Measurements from ENCODE around the gene AGR2.
"Not testable (repeated sequence)": the region's sequence is repeated elsewhere in the genome, so short reads cannot be mapped to it uniquely, and the experiment has no call there.

Gene AGR2

DNA sequence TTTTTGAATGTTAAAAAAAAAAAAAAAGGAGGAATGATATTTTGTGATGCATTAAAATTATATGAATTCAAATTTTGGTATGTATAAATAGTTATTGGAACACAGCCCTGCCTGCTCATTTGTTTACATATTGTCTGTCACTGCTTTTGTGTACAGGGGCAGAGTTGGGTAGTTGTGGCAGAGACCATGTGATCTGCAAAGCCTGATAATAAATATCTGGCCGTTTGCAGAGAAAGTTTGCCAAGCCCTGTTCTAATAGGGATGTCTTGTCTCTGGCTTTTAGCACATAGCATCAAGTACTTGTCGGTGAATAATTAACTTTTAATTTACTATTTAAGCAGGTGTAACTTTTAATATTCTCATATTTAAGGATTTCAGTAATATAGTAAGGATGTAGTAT, 31.5 kb downstream of the AGR2 start:
- no peak for DNase-seq

DNA sequence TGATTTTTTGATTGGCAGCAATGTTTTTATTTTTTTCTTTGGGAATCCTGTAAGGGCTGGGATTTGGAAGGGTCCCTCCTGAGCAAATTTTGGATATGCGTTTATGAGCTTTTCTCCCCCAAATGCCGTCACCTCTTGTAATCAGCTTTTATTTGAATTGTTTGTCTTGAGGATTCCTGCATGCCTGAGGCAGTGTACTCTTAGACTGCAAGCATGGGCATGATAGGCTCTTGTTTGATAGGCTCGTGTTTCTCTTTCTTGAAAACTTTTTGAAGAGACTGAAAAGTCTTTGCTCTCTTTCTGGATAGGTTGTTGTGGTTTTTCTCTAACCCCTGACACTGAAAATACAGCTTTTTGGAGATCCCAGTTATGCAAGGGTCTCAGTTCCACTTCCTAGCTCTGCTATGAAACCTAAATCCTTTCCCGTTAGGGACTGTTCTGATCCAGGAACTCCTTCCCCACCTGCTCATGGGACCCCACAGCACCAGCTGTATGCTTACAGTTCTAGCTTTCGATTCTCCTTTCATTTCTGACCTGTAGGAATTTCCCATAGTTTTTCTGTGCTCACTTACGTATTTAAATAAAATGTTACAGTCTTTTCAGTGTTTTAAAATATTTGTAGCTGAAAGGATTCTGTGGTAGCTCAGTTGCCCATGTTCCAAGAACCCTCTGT, 34.0 kb downstream of the AGR2 start:
- no peak for DNase-seq

DNA sequence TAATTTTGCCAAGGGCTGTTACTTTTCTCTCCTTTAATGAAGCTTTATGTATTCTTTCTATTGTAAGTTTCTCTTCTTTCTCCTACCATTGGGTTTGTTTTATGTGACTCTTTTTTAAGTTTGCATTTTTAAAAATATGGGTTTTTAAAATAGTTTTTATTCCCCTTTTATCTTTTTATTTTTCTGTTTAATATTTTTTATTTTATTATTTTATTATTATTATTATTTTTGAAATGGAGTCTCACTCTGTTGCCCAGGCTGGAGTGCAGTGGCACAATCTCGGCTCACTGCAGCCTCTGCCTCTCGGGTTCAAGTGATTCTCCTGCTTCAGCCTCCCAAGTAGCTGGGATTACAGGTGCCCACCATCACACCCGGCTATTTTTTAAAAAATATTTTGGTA, 34.8 kb downstream of the AGR2 start:
- not testable (repeated sequence) for DNase-seq

DNA sequence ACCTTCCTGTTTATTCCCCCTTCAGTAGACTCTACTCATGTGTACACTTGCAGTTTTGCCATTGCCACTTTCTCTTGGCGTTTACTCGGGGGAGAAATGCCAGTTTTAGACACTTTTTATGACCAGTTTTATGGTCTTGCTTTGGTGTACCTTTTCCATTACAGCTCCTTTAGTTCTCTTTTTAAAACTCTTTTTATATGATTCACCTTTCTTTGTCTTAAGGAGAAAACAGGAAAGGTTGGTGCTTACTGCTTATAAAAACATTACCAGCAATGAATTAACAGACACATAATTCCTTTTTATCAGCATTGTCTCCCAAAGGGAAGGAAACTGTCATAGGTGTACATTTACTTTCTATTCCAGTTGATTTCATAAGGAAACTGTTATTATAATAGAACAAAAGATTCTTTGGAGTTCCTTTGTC, 39.4 kb downstream of the AGR2 start:
- DNase-seq = no peak

DNA sequence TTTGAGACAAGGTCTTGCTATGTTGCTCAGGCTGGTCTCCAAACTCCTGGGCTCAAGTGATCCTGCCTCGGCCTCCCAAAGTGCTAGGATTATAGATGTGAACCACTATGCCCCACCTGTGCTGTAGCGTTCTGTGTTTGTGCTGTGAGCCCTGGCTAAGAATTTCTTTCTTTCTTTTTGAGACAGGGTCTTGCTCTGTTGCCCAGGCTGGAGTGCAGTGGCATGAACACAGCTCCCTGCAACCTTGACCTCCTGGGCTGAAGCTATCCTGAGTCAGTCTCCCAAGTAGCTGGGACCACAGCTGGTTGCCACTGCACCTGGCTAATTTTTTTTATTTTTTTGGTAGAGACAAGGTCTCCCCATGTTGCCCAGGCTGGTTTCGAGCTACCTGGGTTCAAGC, 39.9 kb downstream of the AGR2 start:
- DNase-seq = no peak

GRCh38 chr7:16762177-16762576, 42.6 kb downstream of the AGR2 start:
- DNase-seq = no peak

- DNase-seq = no peak
These were observed 45.0 kb downstream of the AGR2 start for GRCh38 chr7:16759840-16760239.

DNA sequence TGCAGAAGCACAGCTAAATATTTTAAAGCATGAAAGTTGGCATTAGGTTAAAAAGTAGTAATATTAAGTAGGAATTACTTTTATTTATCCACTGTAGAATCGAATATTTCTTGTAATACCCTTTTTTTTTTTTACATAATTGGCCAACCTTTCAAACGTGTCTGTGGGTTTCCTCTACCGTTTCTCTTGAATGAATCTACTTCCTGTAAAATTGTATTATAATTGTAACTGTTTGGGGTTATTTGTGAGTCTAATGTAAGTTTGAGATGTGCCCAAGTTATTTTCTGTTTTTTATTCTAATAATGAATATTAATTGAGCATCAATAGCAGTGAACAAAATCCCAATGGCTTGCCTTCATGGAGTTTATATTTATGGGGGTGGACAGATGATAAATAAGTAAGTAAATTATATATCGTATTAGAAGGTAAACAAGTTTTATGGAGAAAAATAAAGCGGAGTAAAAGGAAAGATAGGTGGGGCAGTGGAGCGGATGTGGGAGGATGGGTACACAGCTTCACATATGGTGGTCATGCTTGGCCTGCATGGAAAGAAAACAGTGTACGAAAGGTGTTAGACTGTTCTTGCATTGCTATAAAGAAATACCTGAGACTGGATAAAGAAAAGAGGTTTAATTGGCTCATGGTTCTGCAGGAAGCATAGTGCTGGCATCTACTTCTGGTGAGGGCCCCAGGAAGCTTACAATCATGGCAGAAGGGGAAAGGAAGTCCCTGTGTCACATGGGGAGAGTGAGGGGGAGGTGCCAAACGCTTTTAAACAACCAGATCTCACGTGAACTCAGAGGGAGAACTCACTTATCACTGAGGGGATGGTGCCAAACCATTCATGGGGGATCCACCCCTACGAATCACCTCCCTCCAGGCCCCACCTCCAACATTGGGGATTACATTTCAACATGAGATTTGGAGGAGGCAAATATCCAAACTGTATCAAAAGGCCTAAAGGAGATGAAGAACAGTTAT, 45.9 kb downstream of the AGR2 start:
- DNase-seq = no peak

- no peak for DNase-seq
These were observed 46.8 kb downstream of the AGR2 start for GRCh38 chr7:16758036-16758435.

DNA sequence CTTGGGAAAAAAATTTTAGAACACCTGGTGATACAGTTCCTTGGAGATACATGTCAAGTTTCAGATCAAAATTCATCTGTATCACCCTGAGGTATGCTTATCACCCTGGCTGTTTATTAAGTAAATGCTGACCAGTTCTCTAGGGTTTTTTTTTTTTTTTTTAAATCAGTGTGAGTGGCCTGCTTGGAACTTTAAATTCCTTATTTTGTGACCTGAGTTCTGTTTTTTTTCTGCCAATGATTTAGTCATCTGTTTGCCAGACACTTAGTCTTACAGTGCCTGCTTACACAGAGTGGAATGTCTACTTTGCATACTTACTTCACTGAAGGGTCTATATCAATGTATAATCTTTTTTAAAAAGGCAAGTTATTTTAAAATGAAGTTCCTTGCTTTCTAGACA, 49.4 kb downstream of the AGR2 start:
- no peak for DNase-seq

DNA sequence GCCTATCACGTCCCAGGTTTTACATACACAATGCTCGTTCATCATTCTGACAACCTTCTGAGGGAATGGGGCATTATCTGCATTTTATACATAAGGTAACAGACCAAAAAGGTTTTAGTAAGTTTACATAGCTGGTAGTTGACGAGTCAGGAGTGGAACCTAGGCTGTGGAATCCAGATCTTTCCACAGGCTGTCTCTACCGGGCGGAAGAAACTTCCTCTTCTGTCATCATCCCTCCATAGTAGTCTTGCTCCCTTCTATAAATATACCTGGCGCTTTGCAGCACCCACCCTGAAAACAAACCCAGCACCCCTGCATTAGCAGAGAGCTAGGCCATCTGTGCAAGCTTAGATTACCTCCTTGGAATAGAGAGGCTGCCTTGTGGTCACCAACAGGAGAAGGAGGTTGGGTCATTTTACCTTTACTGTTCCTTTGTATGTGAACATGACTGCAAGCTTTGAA, 49.9 kb downstream of the AGR2 start:
- no peak for DNase-seq

- DNase-seq = no peak
These were observed 50.6 kb downstream of the AGR2 start for GRCh38 chr7:16753932-16754855.

- DNase-seq = peak; percentile 15
These were observed 51.5 kb downstream of the AGR2 start, which contains the start of gene TSPAN13 for GRCh38 chr7:16753102-16753931. TSPAN13 (plus strand) TSS chr7:16753755; CDS start chr7:16753968, 213 bp downstream.

DNA sequence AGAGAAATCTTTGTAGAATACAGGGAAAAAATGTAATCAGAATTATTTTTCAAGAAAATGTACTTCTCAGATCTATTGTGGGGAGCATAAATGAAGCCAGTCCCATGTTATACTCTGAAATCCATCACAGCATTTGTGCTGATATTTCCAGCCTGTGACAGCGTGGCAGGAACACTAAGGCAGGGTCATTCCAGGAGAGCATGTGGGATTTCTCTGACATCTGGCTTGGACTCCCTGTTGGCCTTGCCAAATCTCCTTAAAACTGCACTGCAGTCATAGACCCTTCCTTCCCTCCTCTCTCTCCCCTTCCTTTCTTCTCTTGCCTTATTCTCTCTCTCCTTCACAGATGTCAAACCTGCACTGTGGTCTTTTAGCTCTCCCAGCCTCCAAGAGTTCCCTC, 57.7 kb downstream of the AGR2 start:
- no peak for DNase-seq

GRCh38 chr7:16745645-16746044, 59.2 kb downstream of the AGR2 start:
- DNase-seq = no peak

- no peak for DNase-seq
These were observed 60.1 kb downstream of the AGR2 start for GRCh38 chr7:16744518-16745250.

DNA sequence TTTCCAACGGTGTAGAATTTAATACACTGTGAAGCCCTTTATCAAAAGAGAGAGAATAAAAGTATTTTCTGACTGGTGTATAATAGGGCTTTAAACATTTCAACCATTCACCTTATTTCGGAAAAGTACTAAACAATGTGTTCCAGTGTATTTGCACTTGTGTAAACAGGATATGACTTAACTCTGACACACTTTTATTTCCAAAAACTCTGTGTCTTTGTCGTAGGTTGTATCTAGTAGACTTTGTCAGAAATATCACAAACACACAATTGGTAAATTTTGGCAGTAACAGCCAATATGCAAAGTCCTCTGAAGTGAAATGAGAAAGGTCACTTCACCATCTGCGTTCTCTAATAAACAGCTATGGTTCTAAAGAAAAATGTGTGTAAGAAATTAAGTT, 61.6 kb downstream of the AGR2 start:
- DNase-seq = no peak

DNA sequence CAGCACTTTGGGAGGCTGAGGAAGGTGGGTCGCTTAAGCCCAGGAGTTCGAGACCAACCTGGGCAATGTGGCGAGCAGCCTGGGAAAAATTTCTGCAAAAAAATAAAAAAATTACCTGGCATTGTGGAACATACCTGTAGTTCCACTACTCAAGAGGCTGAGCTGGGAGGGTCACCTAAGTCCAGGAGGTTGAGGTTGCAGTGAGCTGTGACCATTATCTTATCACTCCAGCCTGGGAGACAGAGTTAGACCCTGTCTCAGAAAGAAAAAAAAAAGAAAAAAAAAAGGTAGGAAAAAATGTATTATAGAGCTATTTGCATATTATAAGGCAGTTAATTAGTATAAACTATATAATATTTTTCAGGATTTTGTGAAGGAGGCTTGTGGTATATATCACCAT, 62.3 kb downstream of the AGR2 start:
- DNase-seq = no peak
